K562 (cell line): ENCODE data around the gene CFAP70. TPM values are rescaled to one million over a fixed set of nuclear protein-coding genes. Genes with fewer than 3 reads are reported as not detected.

Experiments
- ATAC-seq: fragments of 200-7000 bp; cut with Tn5 transposase; 3 replicates; pipeline ENCODE4 v1.9.1; 2020; ENCODE audit warnings: moderate library complexity
- BruUV-seq: library from RNA; stranded (reverse); fragments of 400-500 nt; replicated peaks from 2 replicates; lab custom pipeline; 2021; lab: Mats Ljungman, UMichigan
- CTCF ChIA-PET: fragments of 300-600 bp; formaldehyde crosslinking; extraction: SDS; loops from one replicate; lab custom pipeline; 2021; ENCODE audit warnings: low intra/inter-chr PET ratio; lab: Yijun Ruan, JAX
- POLR2A ChIA-PET: fragments of 300-600, 350-650 bp; sonication (Branson Sonifier 250); formaldehyde crosslinking; extraction: SDS; loops from one replicate; lab custom pipeline; 2021; ENCODE audit warnings: antibody characterized with exemption, inconsistent platforms; lab: Yijun Ruan, JAX
- DNase-seq, 4 experiments: peaks; one replicate each; pipeline versions ENCODE4 v3.0.0 to v3.0.0-alpha.2; 2011 to 2018; ENCODE audit warnings: low spot score in 3 of 4, mixed read lengths in 3 of 4; ENCODE audit errors: extremely low read depth in 1 of 4
- FAIRE-seq: peaks from 2 replicates; lab custom pipeline; 2011; peaks lifted over from hg19 to GRCh38; lab: Jason Lieb, UNC
- H2AFZ ChIP-seq: 2 replicates; pipeline ENCODE4 v1.6.0; 2011; ENCODE audit warnings: low read depth, low read length, control low read depth, inconsistent platforms
- H3K27ac ChIP-seq: fragments of 200-600 bp; 3 replicates; pipeline ENCODE4 v1.8.0; 2011; ENCODE audit warnings: low read depth, mild to moderate bottlenecking, control low read depth, inconsistent platforms, low read length, moderate library complexity, mixed read lengths; ENCODE audit errors: extremely low read depth
- H3K27me3 ChIP-seq, 2 experiments: fragments of 300-600 bp in 1 of 2; 2 replicates in 1 of 2; 3 replicates in 1 of 2; pipeline versions ENCODE4 v1.6.0 to v1.8.0; 2011; ENCODE audit warnings: inconsistent platforms in 2 of 2, low read length in 2 of 2, mild to moderate bottlenecking in 1 of 2, mixed read lengths in 1 of 2, moderate library complexity in 1 of 2; ENCODE audit not compliant: control insufficient read depth in 2 of 2, insufficient read depth in 2 of 2
- H3K36me3 ChIP-seq: fragments of 300-600 bp; 3 replicates; pipeline ENCODE4 v1.8.0; 2011; ENCODE audit warnings: mild to moderate bottlenecking, low read length, inconsistent platforms; ENCODE audit not compliant: control insufficient read depth, insufficient read depth
- H3K4me1 ChIP-seq, 2 experiments: fragments of 200-600 bp in 1 of 2; replicated peaks in 1 of 2; 2 replicates in 1 of 2; 3 replicates in 1 of 2; pipeline versions ENCODE4 v1.5.1 to v1.8.0; 2011; ENCODE audit warnings: inconsistent platforms in 2 of 2, low read length in 2 of 2, mild to moderate bottlenecking in 1 of 2, mixed read lengths in 1 of 2, moderate library complexity in 1 of 2; ENCODE audit not compliant: control insufficient read depth in 2 of 2, insufficient read depth in 2 of 2
- H3K4me2 ChIP-seq: 2 replicates; pipeline ENCODE4 v1.6.1; 2011; ENCODE audit warnings: low read length, control low read depth, inconsistent platforms, mixed read lengths; ENCODE audit not compliant: insufficient read depth
- H3K4me3 ChIP-seq: fragments of 200-600 bp; sonication (generic), shearing (Covaris generic); 2 replicates; pipeline ENCODE4 v1.5.1; 2016; ENCODE audit warnings: control low read depth, inconsistent platforms
- H3K79me2 ChIP-seq: fragments of 200-600 bp; 3 replicates; pipeline ENCODE4 v1.8.0; 2011; ENCODE audit warnings: low read length, inconsistent platforms; ENCODE audit not compliant: control insufficient read depth, insufficient read depth
- H3K9ac ChIP-seq, 2 experiments: 2 replicates each; pipeline versions ENCODE4 v1.6.0 to v1.6.1; 2011; ENCODE audit warnings: low read depth in 2 of 2, low read length in 2 of 2, control low read depth in 1 of 2, inconsistent platforms in 1 of 2, mild to moderate bottlenecking in 1 of 2, mixed read lengths in 1 of 2; ENCODE audit not compliant: insufficient read depth in 1 of 2
- H3K9me1 ChIP-seq: one replicate; pipeline ENCODE4 v1.6.0; 2011; ENCODE audit warnings: inconsistent platforms, mild to moderate bottlenecking, low read length, moderate library complexity; ENCODE audit not compliant: control insufficient read depth, insufficient read depth
- H3K9me3 ChIP-seq: replicated peaks from 2 replicates; pipeline ENCODE4 v1.5.1; 2011; ENCODE audit warnings: low read depth, low read length, inconsistent platforms; ENCODE audit not compliant: control insufficient read depth, insufficient read depth
- H4K20me1 ChIP-seq: replicated peaks from 2 replicates; pipeline ENCODE4 v1.6.1; 2011; ENCODE audit warnings: low read length, inconsistent platforms, mixed read lengths; ENCODE audit not compliant: control insufficient read depth, insufficient read depth
- AFF1 ChIP-seq, 2 experiments: fragments of 450-650 bp; IDR thresholded peaks; 2 replicates each; pipeline ENCODE4 v1.6.1; 2018; ENCODE audit warnings: mild to moderate bottlenecking in 2 of 2, low read depth in 1 of 2; ENCODE audit not compliant: partially characterized antibody in 2 of 2
- CEBPZ ChIP-seq: fragments of 150-350 bp; IDR thresholded peaks from 2 replicates; pipeline ENCODE4 v1.6.1; 2014; ENCODE audit warnings: low read depth, mild to moderate bottlenecking, low read length, borderline replicate concordance
- CSDE1 ChIP-seq, 2 experiments: fragments of 450-650 bp; IDR thresholded peaks; 2 replicates each; pipeline ENCODE4 v1.6.1; 2016; ENCODE audit warnings: mild to moderate bottlenecking in 1 of 2
- DACH1 ChIP-seq: fragments of 450-650 bp; IDR thresholded peaks from 2 replicates; pipeline ENCODE4 v1.6.1; 2018; ENCODE audit not compliant: partially characterized antibody
- MCM7 ChIP-seq, 2 experiments: fragments of 450-650 bp; IDR thresholded peaks; 2 replicates each; pipeline ENCODE4 v1.6.1; 2016 to 2018
- NCOA1 ChIP-seq: fragments of 450-650 bp; IDR thresholded peaks from 2 replicates; pipeline ENCODE4 v1.6.1; 2016; ENCODE audit warnings: low read depth
- PHB ChIP-seq: fragments of 250-450 bp; sonication (Bioruptor Pico); IDR thresholded peaks from 2 replicates; pipeline ENCODE4 v1.5.0; 2021
- RAD51 ChIP-seq: fragments of 450-650 bp; IDR thresholded peaks from 2 replicates; pipeline ENCODE4 v1.7.1; 2016; ENCODE audit warnings: low read depth, mild to moderate bottlenecking, borderline replicate concordance
- RFX7 ChIP-seq: fragments of 250-450 bp; sonication (Bioruptor Pico); IDR thresholded peaks from 2 replicates; pipeline ENCODE4 v1.5.1; 2021; ENCODE audit warnings: mild to moderate bottlenecking
- SAP30 ChIP-seq: fragments of 200-600 bp; sonication (generic); IDR thresholded peaks from 2 replicates; pipeline ENCODE4 v1.6.1; 2012; ENCODE audit warnings: borderline replicate concordance, low read depth, mild to moderate bottlenecking, moderate library complexity, low read length, control low read depth, inconsistent platforms; ENCODE audit not compliant: insufficient read depth, poor library complexity, severe bottlenecking
- ZNF12 ChIP-seq: sonication (generic); formaldehyde crosslinking; IDR thresholded peaks from 2 replicates; pipeline ENCODE4 v1.4.0; 2020; ENCODE audit warnings: mild to moderate bottlenecking, missing genetic modification reagents
- ZNF23 ChIP-seq: fragments of 250-450 bp; sonication (Bioruptor Pico); IDR thresholded peaks from 2 replicates; pipeline ENCODE4 v1.4.0; 2020; ENCODE audit warnings: mild to moderate bottlenecking
- ZNF766 ChIP-seq: fragments of 200-800 bp; sonication (Bioruptor generic); conservative IDR thresholded peaks from 2 replicates; pipeline ENCODE4 v1.6.1; 2016; ENCODE audit warnings: missing genetic modification characterization, missing compliant biosample characterization
- WGBS: fragments of 100-300 bp; shearing (Covaris generic); methylation state at CpG from one replicate; pipeline ENCODE4 v1.1.6; 2016; ENCODE audit warnings: low coverage, mixed read lengths; ENCODE audit not compliant: insufficient coverage; ENCODE audit errors: missing lambda C conversion rate; 5-methylcytosine and 5-hydroxymethylcytosine counted together
- in situ Hi-C: fragments of 300-500 bp; cut with MboI; formaldehyde crosslinking; loops from 4 replicates; pipeline ENCODE4 v1.15.0; 2018; ENCODE audit warnings: inconsistent platforms, mixed read lengths
- intact Hi-C: fragments of 100-400 bp; cut with micrococcal nuclease; formaldehyde crosslinking; loops from 2 replicates; pipeline ENCODE4 v1.14.2; 2022
- polyA plus RNA-seq, 8 experiments: library from polyadenylated mRNA; depleted of rRNA in 4 of 8; stranded (reverse) in 5 of 8; unstranded in 3 of 8; fragments of >200 nt; fragmentation: Nextera tagmentation in 2 of 8; fragmentation: Illumina TruSeq in 1 of 8; extraction: Ambion mirVana in 2 of 8; extraction: Trizol in 1 of 8; gene quantifications; 2 replicates each; pipeline versions ENCODE4 v1.2.1 to v1.2.3, GENCODE V29; 2011 to 2014; ENCODE audit warnings: inconsistent platforms in 1 of 8, missing spikeins in 1 of 8
- total RNA-seq, 7 experiments: library from RNA; depleted of rRNA in 6 of 7; stranded (reverse); fragments of >200 nt in 6 of 7; fragmentation: Illumina TruSeq in 2 of 7; extraction: Trizol in 2 of 7; gene quantifications; 2 replicates each; pipeline versions ENCODE4 v1.2.1 to v1.2.3, GENCODE V29; 2011 to 2021; ENCODE audit warnings: low replicate concordance in 1 of 7
- TF ChIP-seq, protein P1 (sequence below): fragments of 250-450 bp; sonication (Bioruptor Pico); IDR thresholded peaks from 2 replicates; pipeline ENCODE4 v1.8.0; 2021; ENCODE audit warnings: moderate library complexity, mild to moderate bottlenecking, inconsistent platforms

CFAP70 gene
- total and polyA plus RNA-seq, 9 of the 15 experiments (the other 6 are each of a cell fraction or from before 2014, with no cell fraction given), result 0.27 to 1.6 (median 0.86) TPM

DNA sequence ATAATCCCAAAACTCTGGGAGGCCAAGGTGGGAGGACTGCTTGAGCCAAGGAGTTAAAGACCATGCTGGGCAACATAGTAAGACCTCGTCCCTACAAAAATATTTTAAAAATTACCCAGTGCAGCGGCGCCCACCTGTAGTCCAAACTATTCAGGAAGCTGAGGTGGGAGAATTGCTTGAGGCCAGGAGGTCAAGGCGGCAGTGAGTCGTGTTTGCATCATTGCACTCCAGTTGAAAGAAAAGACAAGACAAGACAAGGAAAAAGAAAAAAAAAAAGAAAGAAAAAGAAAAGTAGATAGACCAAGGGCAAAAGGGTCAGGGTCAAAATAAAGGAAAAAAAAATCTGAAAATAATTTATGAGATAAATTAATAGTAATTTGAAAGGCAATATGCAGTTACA, 49.4 kb upstream of the CFAP70 start:
- in situ Hi-C loops, result no loop called here
- no peak overlapping the region for H3K4me3 ChIP-seq
- peaks cover 13% of the 10 kb centered on the region; the same call in 2 of the 3 replicates for H3K36me3 ChIP-seq
- FAIRE-seq (no peak), DNase-seq (no peak), ATAC-seq (no peak)
- no peak overlapping the region for H2AFZ ChIP-seq
- no TSS peak for BruUV-seq
- H3K9me3 ChIP-seq, result no peaks in the 10 kb centered on the region
- ChIA-PET CTCF (no interaction called here), POLR2A (interaction anchor here (0.8 to 1.0 kb wide), 3 partner anchors 156 to 163 kb away, joined by 3 to 5 read pairs (median 3); partner anchors contain the start of gene DNAJC9)
- no peak overlapping the region for H3K9ac ChIP-seq
- H4K20me1 ChIP-seq, result peaks cover 21% of the 10 kb centered on the region
- peaks cover 98% of the 10 kb centered on the region for H3K79me2 ChIP-seq
- 59% methylated on average over 5 of the region's 5 CpGs for WGBS
- no peaks in the 10 kb centered on the region for H3K27me3 ChIP-seq
- no peaks in the 10 kb centered on the region for H3K9me1 ChIP-seq
- H3K27ac ChIP-seq, result no peak overlapping the region
- H3K4me2 ChIP-seq, result no peak overlapping the region
- peaks cover 20 to 25% of the 10 kb centered on the region in 2 experiments for H3K4me1 ChIP-seq
- intact Hi-C loops, result loop anchor here (10.0 kb wide), 1 partner anchor 237 kb away; the partner anchor contains the start of gene MYOZ1
- TF ChIP-seq ZNF23 (CRISPR knock-in tag) (no peak), RAD51 (no peak), DACH1 (no peak), PHB (no peak), NCOA1 (no peak), RFX7 (no peak), SAP30 (no peak), AFF1 (IDR thresholded peaks at IDR 0.05; ENCODE audit: low read depth in 1 of 2, partially characterized antibody in 2 of 2) (no peak), CEBPZ (no peak), ZNF12 (CRISPR knock-in tag) (no peak), CSDE1 (IDR thresholded peaks at IDR 0.05) (no peak), ZNF766 (CRISPR knock-in tag) (no peak), MCM7 (IDR thresholded peaks at IDR 0.05) (no peak)
- TF ChIP-seq, protein P1, sequence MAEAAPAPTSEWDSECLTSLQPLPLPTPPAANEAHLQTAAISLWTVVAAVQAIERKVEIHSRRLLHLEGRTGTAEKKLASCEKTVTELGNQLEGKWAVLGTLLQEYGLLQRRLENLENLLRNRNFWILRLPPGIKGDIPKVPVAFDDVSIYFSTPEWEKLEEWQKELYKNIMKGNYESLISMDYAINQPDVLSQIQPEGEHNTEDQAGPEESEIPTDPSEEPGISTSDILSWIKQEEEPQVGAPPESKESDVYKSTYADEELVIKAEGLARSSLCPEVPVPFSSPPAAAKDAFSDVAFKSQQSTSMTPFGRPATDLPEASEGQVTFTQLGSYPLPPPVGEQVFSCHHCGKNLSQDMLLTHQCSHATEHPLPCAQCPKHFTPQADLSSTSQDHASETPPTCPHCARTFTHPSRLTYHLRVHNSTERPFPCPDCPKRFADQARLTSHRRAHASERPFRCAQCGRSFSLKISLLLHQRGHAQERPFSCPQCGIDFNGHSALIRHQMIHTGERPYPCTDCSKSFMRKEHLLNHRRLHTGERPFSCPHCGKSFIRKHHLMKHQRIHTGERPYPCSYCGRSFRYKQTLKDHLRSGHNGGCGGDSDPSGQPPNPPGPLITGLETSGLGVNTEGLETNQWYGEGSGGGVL (CRISPR knock-in tag), result no peak
